Measurements from ENCODE around the gene SEC16A. TPM values are rescaled to one million over a fixed set of nuclear protein-coding genes. Genes with fewer than 3 reads are reported as not detected.

The SEC16A gene
- total RNA-seq, 1 donor from 2014 or later, result 12.3 TPM

DNA sequence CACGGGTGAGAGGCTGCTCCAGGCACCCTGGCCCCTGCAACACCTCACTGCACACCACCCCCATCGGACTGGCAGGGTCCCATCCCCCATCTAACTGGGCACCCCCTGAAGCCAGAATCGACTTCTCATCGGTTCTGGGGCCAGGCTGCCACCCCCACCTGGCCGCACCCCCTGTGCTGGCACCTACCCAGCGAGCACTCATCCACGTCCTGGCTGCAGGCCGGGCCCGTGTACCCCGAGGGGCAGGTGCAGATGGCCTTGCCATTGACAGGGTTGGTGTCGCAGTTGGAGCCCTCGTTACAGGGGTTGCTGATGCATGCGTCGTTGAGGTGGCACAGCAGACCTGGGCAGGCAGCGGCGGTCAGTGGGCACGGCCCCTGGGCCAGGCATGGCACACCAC is 35.1 kb upstream of the SEC16A start:
- no peak for DNase-seq (ENCODE audit: low spot score)

DNA sequence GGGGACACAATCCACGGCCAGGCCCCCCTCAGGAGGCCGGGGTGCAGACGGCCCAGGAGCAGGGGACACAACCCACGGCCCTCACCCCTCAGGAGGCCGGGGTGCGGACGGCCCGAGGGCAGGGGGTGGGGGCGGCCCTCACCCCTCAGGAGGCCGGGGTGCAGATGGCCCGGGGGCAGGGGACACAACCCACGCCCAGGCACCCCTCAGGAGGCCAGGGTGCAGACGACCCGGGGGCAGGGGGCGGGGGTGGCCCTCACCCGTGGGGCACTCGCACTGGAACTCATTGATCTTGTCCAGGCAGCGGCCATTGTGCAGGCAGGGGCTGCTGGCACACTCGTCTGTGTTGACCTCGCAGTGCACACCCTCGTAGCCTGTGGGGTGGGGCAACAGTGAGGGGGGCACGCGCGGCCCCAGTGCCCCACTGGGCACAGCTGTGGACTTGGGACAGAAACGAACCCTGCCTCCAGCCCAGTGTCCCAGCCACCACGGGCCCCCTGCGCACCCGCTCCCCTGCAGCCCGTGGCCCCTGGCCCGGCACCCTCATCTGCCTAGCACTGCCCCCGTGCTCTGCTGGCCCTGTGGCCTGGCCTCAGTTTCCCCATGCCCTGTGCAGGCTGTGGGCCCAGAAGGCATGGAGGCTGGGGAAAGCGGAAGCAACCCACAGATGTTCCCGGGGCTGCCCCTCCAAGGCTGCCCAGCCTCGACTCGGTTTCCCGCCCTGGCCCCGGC is 34.3 kb upstream of the SEC16A start:
- DNase-seq (ENCODE audit: low spot score), result no peak

DNA sequence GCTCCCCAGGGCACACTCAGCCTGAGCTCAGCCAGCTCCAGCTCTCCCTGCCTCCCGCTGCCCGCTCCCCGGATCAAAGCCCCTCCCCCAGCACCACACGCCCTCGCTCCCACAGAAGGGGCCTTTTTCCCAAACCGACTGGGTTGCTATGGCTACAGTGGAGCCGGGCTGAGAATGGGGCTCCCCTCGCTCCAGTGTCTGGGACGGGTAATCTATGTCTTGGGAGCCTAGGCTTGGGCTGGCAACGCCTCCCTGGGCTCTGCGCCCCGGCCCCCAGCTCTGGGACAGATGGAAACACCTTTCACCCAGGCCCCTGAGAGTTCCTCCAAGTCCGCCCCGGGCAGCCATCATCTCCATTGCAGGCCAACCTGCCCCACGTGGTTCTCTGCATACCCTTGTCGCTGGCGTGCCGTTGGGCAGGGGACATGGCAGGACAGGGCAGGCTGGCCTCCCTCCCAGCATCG is 33.4 kb upstream of the SEC16A start:
- DNase-seq (ENCODE audit: low spot score), result no peak

DNA sequence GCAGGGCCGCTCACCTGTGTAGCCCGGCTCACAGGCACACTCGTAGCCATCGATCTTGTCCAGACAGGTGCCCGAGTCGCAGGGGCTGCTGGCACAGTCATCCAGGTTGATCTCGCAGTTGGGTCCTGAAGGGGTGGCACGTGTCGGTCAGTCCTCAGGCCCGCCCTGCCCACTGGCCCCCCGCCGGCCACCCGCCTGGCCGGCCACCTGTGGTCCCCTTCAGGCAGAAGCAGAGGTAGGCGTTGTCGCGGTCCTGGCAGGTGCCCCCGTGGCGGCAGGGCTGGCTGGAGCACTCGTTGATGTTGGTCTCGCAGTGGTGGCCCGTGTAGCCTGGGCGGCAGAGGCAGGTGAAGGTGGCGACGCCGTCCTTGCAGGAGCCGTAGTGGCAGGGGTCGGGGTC is 32.4 kb upstream of the SEC16A start:
- DNase-seq (ENCODE audit: low spot score), result no peak

DNA sequence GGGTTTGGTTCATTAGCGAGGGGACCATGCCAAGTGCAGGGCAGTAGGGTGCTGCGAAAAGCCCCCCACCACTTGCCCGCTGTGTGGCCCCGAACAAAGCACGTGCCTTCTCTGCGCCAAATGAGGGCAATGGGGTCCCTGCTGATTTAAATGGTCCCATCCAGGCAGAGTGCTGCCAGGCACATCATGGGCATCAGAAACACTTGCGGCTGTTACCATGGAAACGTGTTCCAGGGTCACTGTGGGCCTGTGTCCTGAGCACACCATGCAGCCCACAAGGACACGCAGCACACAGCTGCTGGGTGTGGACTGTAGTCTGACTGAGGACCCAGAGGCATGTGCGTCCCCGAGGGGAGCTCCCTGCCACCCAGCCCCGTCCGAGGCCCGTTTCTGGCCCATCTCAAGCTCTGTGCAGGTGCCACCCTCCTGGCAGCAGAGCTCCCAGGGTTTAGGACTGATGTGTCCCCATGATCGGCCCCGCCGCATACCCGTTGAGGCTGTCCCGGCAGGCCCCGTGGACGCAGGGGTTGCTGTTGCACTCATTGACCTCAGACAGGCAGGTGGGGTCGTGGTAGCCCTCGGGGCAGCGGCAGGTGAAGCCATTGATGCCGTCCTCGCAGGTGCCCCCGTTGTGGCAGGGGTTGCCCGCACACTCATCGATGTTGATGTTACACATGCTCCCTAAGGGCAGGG is 31.3 kb upstream of the SEC16A start:
- no peak for DNase-seq (ENCODE audit: low spot score)

DNA sequence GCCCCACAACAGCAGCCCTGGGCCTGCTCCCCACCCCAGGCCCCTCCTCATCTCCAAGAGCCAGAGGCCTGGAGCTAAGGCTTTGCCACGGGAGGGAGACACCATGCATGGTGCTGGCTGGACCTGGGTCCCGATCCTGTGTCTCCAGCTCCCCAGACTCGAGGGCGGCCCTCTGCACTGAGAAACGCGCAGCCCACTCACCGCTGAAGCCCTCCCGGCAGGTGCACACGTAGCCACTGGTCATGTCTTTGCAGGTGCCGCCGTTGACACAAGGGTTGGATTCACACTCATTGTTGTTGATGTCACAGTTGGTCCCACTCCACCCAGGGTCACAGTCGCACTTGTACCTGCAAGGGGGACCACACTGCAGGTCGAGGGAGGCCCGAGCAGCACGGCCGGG is 30.4 kb upstream of the SEC16A start:
- DNase-seq (ENCODE audit: low spot score), result no peak

DNA sequence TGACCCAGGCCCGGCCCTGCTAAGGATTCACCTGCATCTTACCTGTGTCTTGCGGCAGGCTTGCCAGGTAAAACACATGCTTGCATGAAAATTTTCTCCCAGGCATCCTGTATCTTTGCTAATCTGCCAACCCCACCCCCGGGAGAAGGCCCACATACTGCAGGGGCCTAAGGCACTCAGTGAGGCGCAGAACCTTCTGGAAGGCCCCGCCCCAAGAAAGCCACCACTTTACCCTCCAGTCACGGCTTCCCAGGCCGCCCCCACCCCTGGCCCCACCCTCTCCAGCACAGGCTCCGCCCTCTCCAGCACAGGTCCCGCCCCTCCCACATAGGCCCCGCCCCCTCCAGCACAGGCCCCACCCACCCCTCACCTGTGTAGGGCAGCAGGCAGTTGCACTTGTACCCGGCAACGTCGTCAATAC is 29.8 kb upstream of the SEC16A start:
- no peak for DNase-seq (ENCODE audit: low spot score)

DNA sequence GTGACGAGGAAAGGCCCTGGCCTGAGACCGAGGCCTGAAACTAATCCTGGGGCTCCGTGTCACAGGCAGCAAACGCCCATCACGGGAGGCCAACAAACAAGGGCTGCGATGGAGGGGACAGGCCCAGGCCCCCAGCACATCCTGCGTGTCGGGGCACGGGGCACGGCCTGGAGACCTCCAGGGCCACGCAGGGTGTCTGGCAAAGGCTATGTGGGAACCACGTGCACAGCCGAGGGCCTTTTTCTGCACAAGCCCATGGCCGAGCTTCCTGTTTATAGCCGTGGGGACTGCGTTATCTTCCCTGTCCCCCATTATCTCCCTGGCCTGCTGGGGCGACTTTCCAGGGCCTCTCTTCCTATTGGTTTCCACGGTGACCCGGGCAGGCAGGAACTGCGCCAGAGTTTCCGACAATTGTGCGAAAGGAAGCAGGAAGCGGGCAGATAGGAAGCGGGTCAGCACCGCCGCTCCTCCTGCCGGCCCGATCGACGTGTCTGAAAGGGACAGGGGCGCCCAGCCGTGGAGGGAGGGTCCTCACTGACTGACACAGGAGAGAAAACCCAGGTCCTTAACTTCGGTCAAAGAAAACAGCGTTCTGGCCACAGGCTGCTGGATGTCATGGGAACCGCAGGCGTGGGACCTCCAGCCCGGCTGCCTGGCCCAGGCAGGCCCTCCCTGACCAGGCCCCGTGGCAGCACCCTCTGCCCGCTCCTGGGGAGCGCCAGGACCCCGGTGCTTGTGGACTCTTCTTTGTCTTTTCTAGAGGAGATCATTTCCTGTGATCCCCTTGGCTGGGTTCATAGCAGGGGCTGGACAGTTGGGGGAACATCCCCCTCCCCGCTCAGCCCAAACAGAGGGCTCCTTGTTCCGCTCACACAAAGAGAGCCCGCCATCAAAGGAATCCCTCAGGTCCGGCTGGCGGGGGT is 29.1 kb upstream of the SEC16A start:
- DNase-seq (ENCODE audit: low spot score), result peak; percentile 59

DNA sequence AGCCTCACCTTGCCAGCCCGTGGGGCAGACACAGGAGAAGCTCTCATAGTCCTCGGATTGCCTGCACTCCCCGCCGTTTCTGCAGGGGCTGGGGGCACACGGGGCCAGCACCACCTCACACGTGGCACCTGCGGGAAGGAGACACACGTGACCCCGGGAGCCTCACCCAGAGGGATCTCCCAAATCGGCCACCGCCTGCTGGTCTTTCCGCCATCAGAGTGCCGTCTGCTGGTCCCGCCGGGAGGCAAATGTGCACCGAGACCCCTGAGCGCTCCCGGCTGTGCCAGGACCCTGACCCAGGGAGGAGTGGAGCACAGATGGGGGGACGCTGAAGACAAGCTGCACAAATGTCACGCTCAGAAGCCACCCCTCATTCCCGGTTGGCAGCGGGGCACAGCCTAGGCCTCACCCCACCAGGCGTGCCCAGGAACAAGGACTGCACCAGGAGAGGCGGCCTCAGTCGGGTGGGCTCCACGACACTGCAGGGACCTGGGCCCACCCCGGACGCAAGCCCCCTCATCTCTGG is 28.4 kb upstream of the SEC16A start:
- no peak for DNase-seq (ENCODE audit: low spot score)

DNA sequence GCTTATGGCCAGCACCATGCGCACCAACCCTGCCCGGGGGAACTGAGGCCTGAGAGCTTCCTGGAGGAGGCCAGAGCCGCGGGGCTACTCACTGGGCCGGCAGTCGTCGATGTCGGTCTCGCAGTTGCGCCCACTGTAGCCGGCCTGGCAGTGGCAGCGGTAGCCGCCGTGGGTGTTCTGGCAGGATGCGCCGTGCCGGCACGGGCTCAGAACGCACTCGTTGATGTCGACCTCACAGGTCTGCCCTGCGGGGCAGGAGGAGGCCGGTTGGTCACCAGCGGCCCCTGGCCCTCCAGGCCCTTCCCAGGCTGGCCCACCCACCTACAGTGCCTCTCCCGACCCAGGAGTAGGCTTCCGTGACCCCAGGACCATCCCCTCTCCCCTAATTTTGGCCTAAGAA is 27.7 kb upstream of the SEC16A start:
- no peak for DNase-seq (ENCODE audit: low spot score)

DNA sequence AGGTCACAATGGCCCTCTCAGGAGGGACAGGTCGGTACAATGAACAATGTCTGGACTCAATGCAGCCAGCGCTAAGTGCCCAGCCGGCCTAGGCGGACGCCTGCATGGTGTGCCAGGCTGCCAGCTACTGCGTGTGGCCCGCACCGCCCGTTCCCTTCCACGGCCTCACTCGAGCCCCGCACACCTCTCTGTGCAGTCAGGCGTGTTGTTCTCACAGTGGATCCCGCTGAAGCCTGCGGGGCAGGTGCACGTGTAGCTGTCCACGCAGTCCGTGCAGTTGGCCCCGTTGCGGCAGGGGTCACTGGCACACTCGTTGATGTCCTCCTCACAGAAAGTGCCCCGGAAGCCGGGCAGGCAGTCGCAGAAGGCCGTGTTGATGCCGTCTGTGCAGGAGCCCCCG is 26.7 kb upstream of the SEC16A start:
- no peak for DNase-seq (ENCODE audit: low spot score)

DNA sequence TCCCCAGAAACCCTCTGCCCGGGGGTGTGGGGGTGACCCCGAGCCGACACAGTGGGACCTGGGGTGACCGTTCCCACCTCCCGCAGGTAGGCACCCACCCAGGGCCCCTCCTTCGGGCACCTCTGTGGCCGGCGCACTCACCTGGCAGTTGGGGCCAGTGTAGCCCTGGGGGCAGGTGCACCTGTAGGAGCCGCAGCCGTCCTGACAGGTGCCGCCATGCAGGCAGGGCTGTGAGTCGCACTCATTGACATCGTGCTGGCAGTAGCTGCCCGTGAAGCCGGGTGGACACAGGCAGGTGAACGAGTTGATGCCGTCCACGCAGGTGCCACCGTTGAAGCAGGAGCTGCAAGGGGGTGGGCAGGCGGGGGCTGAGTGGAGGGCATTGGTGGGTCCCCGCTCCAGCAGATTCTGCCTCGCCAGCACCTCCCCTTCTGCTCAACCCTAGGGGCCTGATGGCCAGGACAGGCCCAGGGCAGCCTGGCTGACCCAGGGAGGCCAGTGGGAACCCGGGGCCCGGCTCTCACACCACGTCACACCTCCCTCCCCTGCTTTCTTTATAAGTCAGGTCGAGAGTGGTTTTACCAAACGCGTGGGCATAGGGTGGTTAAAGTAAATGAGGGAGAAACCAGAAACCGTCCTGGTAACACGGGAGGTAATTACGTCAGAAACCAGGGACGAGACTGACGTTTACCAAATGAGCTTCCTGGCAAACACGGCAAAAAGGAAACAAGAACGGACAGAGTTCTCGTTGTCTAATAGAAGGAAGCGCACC is 26.1 kb upstream of the SEC16A start:
- no peak for DNase-seq (ENCODE audit: low spot score)

DNA sequence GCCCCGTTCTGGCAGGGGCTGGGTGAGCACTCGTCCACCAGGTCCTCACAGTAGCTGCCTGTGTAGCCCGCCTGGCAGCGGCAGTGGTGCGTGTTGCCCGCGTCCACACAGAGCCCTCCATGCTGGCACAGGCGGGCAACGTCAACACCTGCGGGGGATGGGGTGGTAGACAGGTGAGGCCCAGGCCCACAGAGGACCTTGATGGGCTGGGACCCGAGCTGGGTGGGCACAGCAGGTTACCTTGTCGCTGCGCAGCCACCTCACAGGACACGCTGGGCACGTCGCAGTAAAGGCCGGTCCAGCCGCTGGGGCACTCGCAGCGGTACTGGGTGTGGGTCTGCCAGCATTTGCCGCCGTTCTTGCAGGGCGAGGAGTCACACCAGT is 25.1 kb upstream of the SEC16A start:
- no peak for DNase-seq (ENCODE audit: low spot score)

DNA sequence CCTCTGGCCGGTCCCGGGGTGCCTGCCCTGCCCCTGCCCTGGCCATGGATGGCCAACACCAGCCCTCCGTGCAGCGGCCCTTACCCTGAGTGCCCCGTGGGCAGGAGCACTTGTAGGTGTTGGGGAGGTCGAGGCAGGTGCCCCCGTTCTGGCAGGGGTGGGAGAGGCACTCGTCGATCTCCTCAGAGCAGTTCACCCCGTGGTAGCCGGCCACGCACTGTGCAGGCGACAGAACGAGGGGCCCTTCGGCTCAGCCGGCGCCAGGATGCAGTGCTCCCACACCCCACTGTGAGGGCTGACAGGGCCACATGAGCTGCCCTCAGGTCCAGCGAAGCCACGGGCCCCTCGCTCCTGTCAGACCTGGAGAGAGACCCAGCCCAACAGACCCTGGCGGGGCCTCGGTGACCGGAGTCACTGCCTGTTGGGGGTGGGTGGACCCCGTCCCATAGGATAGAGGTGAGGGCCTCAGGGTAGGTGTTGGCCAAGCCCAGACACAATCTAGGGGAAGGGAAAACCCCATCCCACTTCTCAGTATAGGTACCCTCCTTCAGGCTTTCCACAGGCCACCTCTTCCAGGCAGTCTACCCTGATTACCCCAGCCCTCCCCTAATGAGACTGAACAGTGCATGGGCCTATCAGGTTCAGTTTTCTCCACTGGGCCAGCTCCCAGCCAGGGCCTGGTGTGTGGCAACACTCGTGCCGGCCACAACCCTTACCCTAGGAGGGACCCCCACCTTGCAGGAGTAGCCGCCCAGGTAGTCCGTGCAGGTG is 24.6 kb upstream of the SEC16A start:
- DNase-seq (ENCODE audit: low spot score), result no peak

DNA sequence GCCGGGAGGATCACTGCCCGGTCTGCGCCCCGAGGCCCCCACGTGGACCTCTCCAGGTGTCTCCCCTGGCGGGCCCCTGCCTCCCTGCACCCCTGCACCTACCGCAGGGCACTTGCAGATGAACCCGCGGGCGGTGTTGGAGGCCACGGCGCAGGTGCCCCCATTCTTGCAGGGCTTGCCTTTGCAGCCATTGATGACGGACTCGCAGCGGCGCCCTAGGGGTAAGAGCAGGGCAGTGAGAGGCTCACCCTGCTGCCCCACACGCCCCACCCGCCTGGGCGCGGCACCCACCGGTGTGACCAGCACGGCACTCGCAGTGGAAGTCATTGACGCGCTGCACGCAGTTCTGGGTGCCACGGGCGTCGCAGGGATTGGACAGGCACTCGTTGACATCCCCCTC is 23.6 kb upstream of the SEC16A start:
- no peak for DNase-seq (ENCODE audit: low spot score)

DNA sequence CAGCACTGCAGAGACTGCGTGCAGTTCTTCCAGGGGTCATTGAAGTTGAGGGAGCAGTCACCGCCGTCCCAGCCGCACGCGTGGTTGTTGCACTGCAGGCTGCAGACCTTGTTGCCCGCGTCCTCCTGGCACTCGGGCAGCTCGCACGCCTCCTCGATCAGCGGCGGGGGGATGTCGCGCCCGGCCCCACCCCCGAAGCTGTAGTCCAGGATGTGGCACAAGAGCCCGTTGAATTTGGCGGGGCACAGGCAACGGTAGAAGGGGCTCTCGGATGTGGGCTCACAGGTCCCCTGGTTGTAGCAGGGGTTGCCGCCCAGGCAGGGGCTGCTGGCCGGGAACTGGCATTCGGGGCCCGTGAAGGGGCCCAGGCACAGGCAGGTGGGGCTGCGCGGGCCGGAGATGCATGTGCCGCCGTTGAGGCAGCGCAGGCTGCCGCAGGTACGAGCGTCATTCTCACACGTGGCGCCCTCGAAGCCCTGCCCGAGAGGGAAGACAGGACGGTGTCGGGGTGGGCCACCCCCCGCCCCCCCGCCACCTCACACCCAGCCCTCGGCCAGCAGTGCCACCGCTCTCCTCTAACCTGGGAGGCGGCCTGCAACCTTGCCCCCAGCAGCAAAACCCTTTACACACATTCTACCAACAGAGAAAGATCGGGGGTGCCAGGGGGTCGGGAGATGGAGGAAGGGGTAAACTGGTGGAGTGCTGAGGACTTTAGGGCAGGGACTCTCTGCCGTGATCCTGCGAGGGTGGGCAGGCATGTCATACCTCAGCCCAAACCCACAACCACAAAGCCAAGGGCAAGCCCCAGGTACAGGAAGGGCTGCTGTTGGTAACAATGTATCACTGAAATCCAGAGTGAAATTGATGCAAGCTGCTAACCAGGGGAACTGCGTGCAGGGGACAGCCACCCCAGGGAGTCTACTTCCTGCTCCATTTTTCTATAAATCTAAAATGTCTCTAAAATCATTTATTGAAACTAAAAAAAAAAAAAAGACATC is 22.9 kb upstream of the SEC16A start:
- DNase-seq (ENCODE audit: low spot score), result no peak

DNA sequence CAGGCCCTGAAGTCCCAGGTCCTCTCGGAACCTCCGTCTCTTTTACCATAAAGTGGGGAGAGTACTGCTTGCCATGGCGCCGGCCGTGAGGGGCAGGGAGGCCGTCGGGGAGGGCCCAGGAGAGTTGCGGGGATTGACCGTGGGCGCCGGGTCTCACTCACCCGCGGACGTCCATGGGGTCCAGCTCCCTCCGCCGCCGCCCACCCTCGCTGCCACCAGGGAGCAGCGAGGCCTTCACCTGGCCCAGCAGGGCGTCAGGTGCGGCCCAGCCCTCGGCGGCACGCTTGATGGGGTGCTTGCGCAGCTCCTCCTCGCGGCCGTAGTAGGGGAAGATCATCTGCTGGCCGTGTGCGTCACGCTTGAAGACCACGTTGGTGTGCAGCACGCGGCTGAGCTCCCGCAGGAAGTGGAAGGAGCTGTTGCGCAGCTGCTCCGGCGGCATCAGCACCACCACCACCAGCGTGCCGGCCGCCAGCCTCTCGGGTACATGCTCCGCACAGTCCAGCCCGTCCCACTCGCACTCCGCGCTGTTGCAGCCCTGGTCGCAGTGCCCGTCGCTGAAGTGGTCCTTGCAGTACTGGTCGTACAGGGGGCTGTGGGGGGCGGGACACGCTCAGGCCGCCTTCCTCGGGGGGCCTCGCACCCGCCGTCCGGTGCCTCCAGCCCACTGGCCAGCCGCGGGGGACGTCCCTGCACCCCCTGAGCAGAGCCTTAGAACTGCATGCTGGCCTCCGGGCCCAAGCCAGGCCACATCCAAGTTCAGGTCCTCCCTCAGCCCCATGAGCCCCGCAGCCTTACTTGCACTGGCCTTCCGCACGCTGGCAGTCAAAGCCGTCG is 21.9 kb upstream of the SEC16A start:
- no peak for DNase-seq (ENCODE audit: low spot score)

DNA sequence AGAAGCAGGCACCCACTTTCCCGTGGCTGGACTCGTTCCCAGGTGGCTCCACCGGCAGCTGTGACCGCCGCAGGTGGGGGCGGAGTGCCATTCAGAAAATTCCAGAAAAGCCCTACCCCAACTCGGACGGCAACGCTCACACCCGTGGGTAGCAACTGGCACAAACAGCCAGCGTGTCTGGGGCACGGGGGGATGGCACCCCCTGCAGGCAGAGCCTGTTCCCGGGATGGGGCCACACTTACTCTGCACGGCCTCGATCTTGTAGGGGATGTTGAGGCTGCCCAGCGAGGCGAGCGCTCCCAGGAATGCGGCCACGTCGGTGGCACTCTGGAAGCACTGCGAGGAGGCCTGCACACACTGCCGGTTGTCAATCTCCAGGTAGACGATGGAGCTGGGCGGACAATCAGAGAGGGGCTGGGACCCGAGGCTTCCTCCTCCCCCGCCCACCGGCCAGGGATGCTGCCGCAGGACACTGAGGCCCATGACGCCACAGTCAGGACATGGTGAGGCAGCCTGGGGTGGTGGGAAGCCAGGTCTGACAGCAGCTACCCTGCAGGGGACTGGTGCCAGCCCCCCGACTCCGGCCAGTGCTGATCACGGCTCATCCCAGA is 20.2 kb upstream of the SEC16A start:
- no peak for DNase-seq (ENCODE audit: low spot score)
